ENCODE results near the gene ERN1.

The ERN1 gene

GRCh38 chr17:64042700-64043485 lies 87.1 kb downstream of the ERN1 start:
- no peak for DNase-seq (ENCODE audit: low read depth)
- no peak for TF ChIP-seq CTCF (IDR thresholded peaks at IDR 0.05; ENCODE audit: low read length, missing control alignments)
- no peak overlapping the region for H3K4me3 ChIP-seq (replicated peaks; ENCODE audit: low read depth, low read length)

GRCh38 chr17:64041912-64042311 lies 88.0 kb downstream of the ERN1 start:
- no peak overlapping the region for H3K4me3 ChIP-seq (replicated peaks; ENCODE audit: low read depth, low read length)
- DNase-seq (ENCODE audit: low read depth), result no peak
- TF ChIP-seq CTCF (IDR thresholded peaks at IDR 0.05; ENCODE audit: low read length, missing control alignments), result no peak

GRCh38 chr17:64040206-64040605 lies 89.7 kb downstream of the ERN1 start:
- TF ChIP-seq CTCF (IDR thresholded peaks at IDR 0.05; ENCODE audit: low read length, missing control alignments), result no peak
- H3K4me3 ChIP-seq (replicated peaks; ENCODE audit: low read depth, low read length), result no peak overlapping the region
- no peak for DNase-seq (ENCODE audit: low read depth)

GRCh38 chr17:64039106-64039400 lies 90.9 kb downstream of the ERN1 start:
- no peak for DNase-seq (ENCODE audit: low read depth)
- TF ChIP-seq CTCF (IDR thresholded peaks at IDR 0.05; ENCODE audit: low read length, missing control alignments), result no peak
- no peak overlapping the region for H3K4me3 ChIP-seq (replicated peaks; ENCODE audit: low read depth, low read length)

GRCh38 chr17:64038331-64039105 lies 91.4 kb downstream of the ERN1 start:
- no peak for TF ChIP-seq CTCF (IDR thresholded peaks at IDR 0.05; ENCODE audit: low read length, missing control alignments)
- DNase-seq (ENCODE audit: low read depth), result no peak
- H3K4me3 ChIP-seq (replicated peaks; ENCODE audit: low read depth, low read length), result no peak overlapping the region

GRCh38 chr17:64037802-64038201 lies 92.1 kb downstream of the ERN1 start:
- no peak overlapping the region for H3K4me3 ChIP-seq (replicated peaks; ENCODE audit: low read depth, low read length)
- no peak for DNase-seq (ENCODE audit: low read depth)
- no peak for TF ChIP-seq CTCF (IDR thresholded peaks at IDR 0.05; ENCODE audit: low read length, missing control alignments)

Data from fibroblast of pulmonary artery (primary cell).